ENCODE results near the gene TBC1D7.

Gene TBC1D7

GRCh38 chr6:13285705-13286104, 42.6 kb downstream of the TBC1D7 start:
- TF ChIP-seq CTCF (IDR thresholded peaks at IDR 0.05; ENCODE audit: low read depth, low read length) = no peak
- no peak overlapping the region for H3K4me3 ChIP-seq (ENCODE audit: low read depth, low read length)

GRCh38 chr6:13284646-13285045, 43.7 kb downstream of the TBC1D7 start:
- TF ChIP-seq CTCF (IDR thresholded peaks at IDR 0.05; ENCODE audit: low read depth, low read length) = no peak
- H3K4me3 ChIP-seq (ENCODE audit: low read depth, low read length) = no peak overlapping the region

GRCh38 chr6:13283331-13283730, 45.0 kb downstream of the TBC1D7 start:
- no peak for TF ChIP-seq CTCF (IDR thresholded peaks at IDR 0.05; ENCODE audit: low read depth, low read length)
- no peak overlapping the region for H3K4me3 ChIP-seq (ENCODE audit: low read depth, low read length)

GRCh38 chr6:13282393-13283069, 45.8 kb downstream of the TBC1D7 start:
- no peak for TF ChIP-seq CTCF (IDR thresholded peaks at IDR 0.05; ENCODE audit: low read depth, low read length)
- no peak overlapping the region for H3K4me3 ChIP-seq (ENCODE audit: low read depth, low read length)

GRCh38 chr6:13281686-13282085, 46.7 kb downstream of the TBC1D7 start:
- no peak for TF ChIP-seq CTCF (IDR thresholded peaks at IDR 0.05; ENCODE audit: low read depth, low read length)
- no peak overlapping the region for H3K4me3 ChIP-seq (ENCODE audit: low read depth, low read length)

- H3K4me3 ChIP-seq (ENCODE audit: low read depth, low read length) = no peak overlapping the region
- no peak for TF ChIP-seq CTCF (IDR thresholded peaks at IDR 0.05; ENCODE audit: low read depth, low read length)
Measured at GRCh38 chr6:13280254-13280653, 48.1 kb downstream of the TBC1D7 start.

GRCh38 chr6:13278991-13279390, 49.3 kb downstream of the TBC1D7 start:
- H3K4me3 ChIP-seq (ENCODE audit: low read depth, low read length) = no peak overlapping the region

More at GRCh38 chr6:13278991-13279390, 49.3 kb downstream of the TBC1D7 start:
- no peak for TF ChIP-seq CTCF (IDR thresholded peaks at IDR 0.05; ENCODE audit: low read depth, low read length)

Measured in WI38 (cell line).